ELR (cell line): ENCODE data around the gene NSUN2.
A peak's percentile ranks its signal among the peaks of the same experiment; 100 is the strongest.

Experiments used
- DNase-seq: peaks from one replicate; pipeline ENCODE4 v3.0.0-alpha.2; 2015; ENCODE audit warnings: low read depth

The NSUN2 gene

GRCh38 chr5:6604341-6604740 is 28.5 kb downstream of the NSUN2 start:
- no peak for DNase-seq

- DNase-seq = no peak
Measured at GRCh38 chr5:6603643-6604042, 29.2 kb downstream of the NSUN2 start.

GRCh38 chr5:6602441-6602840 is 30.4 kb downstream of the NSUN2 start:
- no peak for DNase-seq

- DNase-seq = no peak
Measured at GRCh38 chr5:6601816-6602215, 31.0 kb downstream of the NSUN2 start.

GRCh38 chr5:6601271-6601670 is 31.6 kb downstream of the NSUN2 start:
- DNase-seq = no peak

- no peak for DNase-seq
Measured at GRCh38 chr5:6599739-6600138, 33.1 kb downstream of the NSUN2 start.

- DNase-seq = no peak
Measured at GRCh38 chr5:6598351-6598900, 34.4 kb downstream of the NSUN2 start.

GRCh38 chr5:6597557-6597956 is 35.3 kb downstream of the NSUN2 start:
- no peak for DNase-seq

GRCh38 chr5:6596388-6596787 is 36.5 kb downstream of the NSUN2 start:
- no peak for DNase-seq

- no peak for DNase-seq
Measured at GRCh38 chr5:6595405-6595804, 37.4 kb downstream of the NSUN2 start.

GRCh38 chr5:6594066-6594465 is 38.8 kb downstream of the NSUN2 start:
- DNase-seq = no peak

- DNase-seq = no peak
Measured at GRCh38 chr5:6593148-6594016, 39.5 kb downstream of the NSUN2 start.

GRCh38 chr5:6592601-6593000 is 40.2 kb downstream of the NSUN2 start:
- DNase-seq = peak; percentile 42

GRCh38 chr5:6591671-6592288 is 41.1 kb downstream of the NSUN2 start:
- no peak for DNase-seq

- DNase-seq = no peak
Measured at GRCh38 chr5:6590581-6590980, 42.3 kb downstream of the NSUN2 start.

- DNase-seq = no peak
Measured at GRCh38 chr5:6587171-6587570, 45.7 kb downstream of the NSUN2 start.

- DNase-seq = no peak
Measured at GRCh38 chr5:6586647-6587042, 46.2 kb downstream of the NSUN2 start.

GRCh38 chr5:6585939-6586646 is 46.8 kb downstream of the NSUN2 start:
- no peak for DNase-seq

GRCh38 chr5:6585168-6585567 is 47.7 kb downstream of the NSUN2 start:
- DNase-seq = no peak

GRCh38 chr5:6584727-6585126 is 48.1 kb downstream of the NSUN2 start:
- DNase-seq = no peak

- no peak for DNase-seq
Measured at GRCh38 chr5:6584101-6584645, 48.7 kb downstream of the NSUN2 start.
